ENCODE measurements around the gene PRKCE. TPM values are rescaled to one million over a fixed set of nuclear protein-coding genes. Genes with fewer than 3 reads are reported as not detected.

Gene PRKCE
- total RNA-seq, 5 donors from 2014 or later (not counting 1 experiment from before 2014, with no cell fraction given) = 16.5 to 29.8 (median 23.4) TPM

DNA sequence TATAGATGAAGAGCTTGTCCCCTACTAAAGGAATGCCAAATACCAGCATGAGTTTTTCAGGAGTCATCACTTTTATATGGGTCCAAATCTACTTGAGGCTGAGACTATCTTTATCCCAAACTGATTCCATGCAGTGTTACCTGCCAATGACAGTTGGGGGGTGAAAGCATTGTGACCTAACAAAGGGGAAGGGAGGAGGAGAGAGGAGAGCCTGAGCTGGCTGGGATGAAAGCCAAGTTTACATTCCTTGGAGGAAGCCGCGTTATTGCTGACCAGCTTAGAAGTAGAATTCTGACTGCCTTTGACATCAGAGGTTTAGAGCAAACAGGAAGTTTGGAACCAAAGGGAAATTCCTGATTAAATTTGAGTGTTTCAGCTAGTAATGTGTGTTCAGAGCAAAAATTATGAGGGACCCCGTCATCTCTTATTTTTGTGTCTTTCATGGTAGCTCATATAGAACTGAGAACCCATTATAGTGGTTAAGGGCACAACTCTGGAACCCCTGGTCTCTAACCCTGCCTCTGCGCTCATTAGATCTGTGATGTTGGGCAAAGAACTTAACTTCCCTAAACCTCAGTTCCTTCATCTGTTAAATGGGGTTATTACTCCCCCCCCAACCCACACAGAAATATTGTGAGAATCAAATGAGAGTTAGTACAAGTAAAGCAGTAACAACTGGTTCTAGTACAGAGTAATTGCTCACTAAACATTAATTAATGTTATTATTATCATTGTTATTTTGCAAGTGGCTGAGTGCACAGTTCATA, 446.4 kb downstream of the PRKCE start:
- 71% methylated on average over 2 of the region's 4 CpGs for WGBS (ENCODE audit: insufficient coverage)
- ChIA-PET POLR2A (no interaction called here), CTCF (no interaction called here)
- no peaks in the 10 kb centered on the region for H3K4me1 Mint-ChIP-seq
- Histone ChIP-seq H3K27ac (ENCODE audit: low read length) (no peak overlapping the region), H3K4me1 (ENCODE audit: control insufficient read depth in 1 of 2, extremely low read depth in 1 of 2, insufficient read depth in 2 of 2, low read length in 2 of 2) (no peaks in the 10 kb centered on the region), H3K9me3 (no peaks in the 10 kb centered on the region), H3K27me3 (replicated peaks in 1 of 2; ENCODE audit: control insufficient read depth in 2 of 2, extremely low read depth in 1 of 2, insufficient read depth in 2 of 2, low read length in 1 of 2) (no peaks in the 10 kb centered on the region), H3K4me3 (ENCODE audit: control insufficient read depth in 1 of 2, extremely low read depth in 1 of 2, low read length in 1 of 2) (no peak overlapping the region), H3K36me3 (ENCODE audit: control insufficient read depth in 2 of 2, extremely low read depth in 1 of 2, insufficient read depth in 1 of 2, low read length in 1 of 2) (no peaks in the 10 kb centered on the region)
- H3K4me3 Mint-ChIP-seq = no peak overlapping the region
- DNase-seq (no peak), ATAC-seq (replicated peaks in 1 of 4) (no peak)
- H3K9me3 Mint-ChIP-seq = peaks cover 0 to 11% (median 0%) of the 10 kb centered on the region in 3 donors
- no peak overlapping the region for H3K27ac Mint-ChIP-seq
- H3K27me3 Mint-ChIP-seq = no peaks in the 10 kb centered on the region
- H3K36me3 Mint-ChIP-seq = peaks cover 56% of the 10 kb centered on the region

DNA sequence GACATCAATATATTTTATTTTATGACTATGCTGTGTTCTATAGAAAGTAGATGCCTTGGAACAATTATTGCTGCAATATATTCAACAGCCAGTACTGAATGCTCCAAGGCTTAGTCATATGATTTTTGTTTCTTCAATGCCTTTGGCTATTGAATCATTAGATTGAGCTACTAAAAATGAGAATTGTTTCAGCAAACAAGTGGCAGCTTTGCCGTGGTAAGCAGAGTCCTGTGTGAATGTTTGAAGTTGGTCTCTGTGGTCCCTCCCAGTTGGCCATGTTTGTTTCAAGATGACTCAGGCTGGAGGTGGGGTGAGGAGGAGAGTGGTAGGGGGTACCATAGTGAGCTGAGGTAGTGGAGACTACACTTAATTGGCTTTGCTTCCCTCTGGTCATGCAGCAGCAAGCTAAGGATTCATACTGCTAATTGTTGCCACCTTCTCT, 447.2 kb downstream of the PRKCE start:
- H3K9me3 Mint-ChIP-seq = peaks cover 0 to 11% (median 3%) of the 10 kb centered on the region in 3 donors
- H3K4me1 Mint-ChIP-seq = no peaks in the 10 kb centered on the region
- peaks cover 59% of the 10 kb centered on the region for H3K36me3 Mint-ChIP-seq
- H3K4me3 ChIP-seq (ENCODE audit: control insufficient read depth in 1 of 2, extremely low read depth in 1 of 2, low read length in 1 of 2) = no peak overlapping the region
- CTCF ChIA-PET = no interaction called here
- POLR2A ChIA-PET = no interaction called here
- no peak overlapping the region for H3K4me3 Mint-ChIP-seq
- WGBS (ENCODE audit: insufficient coverage) = 22% methylated on average over 1 of the region's 1 CpG
- DNase-seq = no peak
- no peak overlapping the region for H3K27ac ChIP-seq (ENCODE audit: low read length)
- H3K4me1 ChIP-seq (ENCODE audit: control insufficient read depth in 1 of 2, extremely low read depth in 1 of 2, insufficient read depth in 2 of 2, low read length in 2 of 2) = no peaks in the 10 kb centered on the region
- H3K27ac Mint-ChIP-seq = no peak overlapping the region
- H3K27me3 ChIP-seq (replicated peaks in 1 of 2; ENCODE audit: control insufficient read depth in 2 of 2, extremely low read depth in 1 of 2, insufficient read depth in 2 of 2, low read length in 1 of 2) = no peaks in the 10 kb centered on the region
- ATAC-seq (replicated peaks in 1 of 4) = no peak
- no peaks in the 10 kb centered on the region for H3K9me3 ChIP-seq
- H3K27me3 Mint-ChIP-seq = no peaks in the 10 kb centered on the region
- no peaks in the 10 kb centered on the region for H3K36me3 ChIP-seq (ENCODE audit: control insufficient read depth in 2 of 2, extremely low read depth in 1 of 2, insufficient read depth in 1 of 2, low read length in 1 of 2)

DNA sequence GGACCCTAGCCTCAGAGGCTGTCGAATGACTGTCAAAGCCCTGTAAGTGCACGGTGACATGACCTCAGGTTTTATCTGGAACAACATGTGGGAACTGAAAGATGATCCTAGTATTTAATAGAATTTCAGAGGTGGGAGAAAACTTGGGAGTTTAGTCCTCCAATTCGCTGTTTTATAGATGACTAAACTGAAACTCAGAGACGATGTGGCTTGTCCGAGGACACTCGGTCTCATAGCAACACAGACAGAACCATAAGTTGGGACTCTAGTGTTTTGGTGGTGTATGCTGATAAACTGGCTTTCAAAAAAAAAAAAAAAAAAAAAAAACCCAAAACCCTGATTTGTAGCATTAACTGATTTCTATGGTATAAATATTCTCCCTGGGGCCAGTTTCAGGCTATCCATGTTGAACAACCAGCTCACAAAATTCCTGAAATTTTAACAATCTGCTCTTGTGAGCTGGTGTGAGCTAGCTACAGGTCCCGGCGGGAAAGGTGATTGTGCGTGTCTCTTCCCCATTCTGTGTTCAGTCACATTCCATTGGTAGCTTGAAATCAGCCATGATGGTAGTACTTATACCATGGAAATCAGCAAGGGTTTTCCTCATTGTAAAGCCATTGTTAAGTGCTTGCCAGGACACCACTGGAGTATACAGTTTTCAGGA, 450.2 kb downstream of the PRKCE start:
- DNase-seq = no peak
- H3K36me3 Mint-ChIP-seq = peaks cover 56% of the 10 kb centered on the region
- H3K9me3 Mint-ChIP-seq = peaks cover 6 to 18% (median 11%) of the 10 kb centered on the region in 3 donors
- no peak overlapping the region for H3K4me3 Mint-ChIP-seq
- no peaks in the 10 kb centered on the region for H3K4me1 ChIP-seq (ENCODE audit: control insufficient read depth in 1 of 2, extremely low read depth in 1 of 2, insufficient read depth in 2 of 2, low read length in 2 of 2)
- POLR2A ChIA-PET = no interaction called here
- ATAC-seq (replicated peaks in 1 of 4) = no peak
- no peaks in the 10 kb centered on the region for H3K36me3 ChIP-seq (ENCODE audit: control insufficient read depth in 2 of 2, extremely low read depth in 1 of 2, insufficient read depth in 1 of 2, low read length in 1 of 2)
- no peak overlapping the region for H3K27ac ChIP-seq (ENCODE audit: low read length)
- H3K4me1 Mint-ChIP-seq = no peaks in the 10 kb centered on the region
- CTCF ChIA-PET = no interaction called here
- WGBS (ENCODE audit: insufficient coverage) = 45% methylated on average over 6 of the region's 9 CpGs
- no peaks in the 10 kb centered on the region for H3K9me3 ChIP-seq
- no peak overlapping the region for H3K4me3 ChIP-seq (ENCODE audit: control insufficient read depth in 1 of 2, extremely low read depth in 1 of 2, low read length in 1 of 2)
- no peaks in the 10 kb centered on the region for H3K27me3 Mint-ChIP-seq
- H3K27me3 ChIP-seq (replicated peaks in 1 of 2; ENCODE audit: control insufficient read depth in 2 of 2, extremely low read depth in 1 of 2, insufficient read depth in 2 of 2, low read length in 1 of 2) = no peaks in the 10 kb centered on the region
- H3K27ac Mint-ChIP-seq = no peak overlapping the region

DNA sequence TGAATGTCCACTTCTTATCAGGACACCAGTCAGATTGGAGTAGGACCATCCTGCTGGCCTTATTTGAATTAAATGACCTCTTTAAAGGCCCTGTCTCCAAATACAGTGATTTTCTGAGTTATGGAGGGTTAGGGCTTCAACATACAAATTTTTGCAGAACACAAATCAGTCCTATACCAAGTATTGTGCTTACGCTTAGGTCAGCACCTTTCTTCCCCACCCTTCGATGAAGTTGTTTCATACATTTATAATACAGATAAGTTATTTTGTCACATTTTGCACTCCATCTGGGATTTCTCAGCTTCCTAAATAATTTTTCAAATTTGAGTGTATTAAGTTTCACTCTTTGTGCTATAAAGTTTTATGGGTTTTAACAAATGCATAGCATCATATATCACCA, 455.2 kb downstream of the PRKCE start:
- H3K27me3 ChIP-seq (replicated peaks in 1 of 2; ENCODE audit: control insufficient read depth in 2 of 2, extremely low read depth in 1 of 2, insufficient read depth in 2 of 2, low read length in 1 of 2) = no peaks in the 10 kb centered on the region
- H3K36me3 ChIP-seq (ENCODE audit: control insufficient read depth in 2 of 2, extremely low read depth in 1 of 2, insufficient read depth in 1 of 2, low read length in 1 of 2) = no peaks in the 10 kb centered on the region
- POLR2A ChIA-PET = no interaction called here
- Mint-ChIP-seq H3K4me3 (no peak overlapping the region), H3K36me3 (peaks cover 57% of the 10 kb centered on the region), H3K27ac (no peak overlapping the region), H3K9me3 (peaks cover 6 to 18% (median 12%) of the 10 kb centered on the region in 3 donors), H3K27me3 (no peaks in the 10 kb centered on the region), H3K4me1 (no peaks in the 10 kb centered on the region)
- no peak overlapping the region for H3K4me3 ChIP-seq (ENCODE audit: control insufficient read depth in 1 of 2, extremely low read depth in 1 of 2, low read length in 1 of 2)
- WGBS (ENCODE audit: insufficient coverage) = no CpG with 5 or more reads among the region's 2 CpGs
- no peaks in the 10 kb centered on the region for H3K4me1 ChIP-seq (ENCODE audit: control insufficient read depth in 1 of 2, extremely low read depth in 1 of 2, insufficient read depth in 2 of 2, low read length in 2 of 2)
- no peaks in the 10 kb centered on the region for H3K9me3 ChIP-seq
- DNase-seq (no peak), ATAC-seq (replicated peaks in 1 of 4) (no peak)
- H3K27ac ChIP-seq (ENCODE audit: low read length) = no peak overlapping the region
- CTCF ChIA-PET = no interaction called here

DNA sequence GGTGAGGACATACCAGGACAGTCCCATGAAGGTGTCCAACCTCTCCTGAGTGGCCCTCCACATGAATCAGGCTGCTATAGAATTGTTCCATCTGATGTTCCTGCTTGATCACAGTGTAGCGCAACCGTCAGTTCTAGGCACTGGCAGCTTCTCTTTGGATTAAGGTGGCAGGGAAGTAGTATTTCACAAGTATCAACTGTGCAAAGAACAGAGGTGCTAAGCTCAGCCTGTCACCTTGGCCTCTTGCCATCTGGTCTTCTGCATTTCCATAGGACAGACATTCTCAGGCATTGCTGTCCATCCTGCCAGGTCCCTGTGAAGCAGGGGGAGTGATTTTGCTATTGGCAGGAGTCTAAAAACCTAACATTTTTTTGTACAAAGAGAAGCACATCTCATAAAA, 463.5 kb downstream of the PRKCE start:
- no peaks in the 10 kb centered on the region for H3K9me3 ChIP-seq
- ChIA-PET POLR2A (no interaction called here), CTCF (no interaction called here)
- Mint-ChIP-seq H3K4me1 (no peaks in the 10 kb centered on the region), H3K27ac (no peak overlapping the region), H3K9me3 (peaks cover 0 to 3% (median 0%) of the 10 kb centered on the region in 3 donors), H3K4me3 (no peak overlapping the region), H3K27me3 (no peaks in the 10 kb centered on the region), H3K36me3 (peaks cover 28% of the 10 kb centered on the region)
- no peak overlapping the region for H3K4me3 ChIP-seq (ENCODE audit: control insufficient read depth in 1 of 2, extremely low read depth in 1 of 2, low read length in 1 of 2)
- no peak overlapping the region for H3K27ac ChIP-seq (ENCODE audit: low read length)
- no peaks in the 10 kb centered on the region for H3K36me3 ChIP-seq (ENCODE audit: control insufficient read depth in 2 of 2, extremely low read depth in 1 of 2, insufficient read depth in 1 of 2, low read length in 1 of 2)
- 100% methylated on average over 2 of the region's 2 CpGs for WGBS (ENCODE audit: insufficient coverage)
- H3K27me3 ChIP-seq (replicated peaks in 1 of 2; ENCODE audit: control insufficient read depth in 2 of 2, extremely low read depth in 1 of 2, insufficient read depth in 2 of 2, low read length in 1 of 2) = no peaks in the 10 kb centered on the region
- H3K4me1 ChIP-seq (ENCODE audit: control insufficient read depth in 1 of 2, extremely low read depth in 1 of 2, insufficient read depth in 2 of 2, low read length in 2 of 2) = no peaks in the 10 kb centered on the region
- no peak for DNase-seq
- no peak for ATAC-seq (replicated peaks in 1 of 4)

DNA sequence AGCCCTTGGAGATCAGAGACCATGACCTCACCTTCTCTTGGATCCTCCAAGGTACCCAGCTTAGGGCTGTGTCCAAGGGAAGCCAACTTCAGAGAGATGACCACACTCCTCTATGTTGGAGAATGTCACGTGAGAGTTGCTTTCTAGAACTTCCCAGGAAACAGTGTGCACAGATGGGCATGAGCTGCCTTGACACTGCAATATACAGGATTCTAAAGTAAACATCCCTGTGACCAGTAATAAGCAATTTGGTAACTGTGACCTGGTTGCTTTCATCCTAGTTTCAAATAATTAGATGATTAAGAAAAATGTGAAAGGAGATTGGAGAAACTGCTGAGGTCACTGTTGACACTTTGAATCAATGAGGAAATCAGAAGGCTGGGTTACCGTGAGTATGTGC, 464.7 kb downstream of the PRKCE start:
- ChIA-PET CTCF (no interaction called here), POLR2A (no interaction called here)
- H3K27me3 Mint-ChIP-seq = no peaks in the 10 kb centered on the region
- no peak overlapping the region for H3K27ac Mint-ChIP-seq
- no CpG with 5 or more reads among the region's 2 CpGs for WGBS (ENCODE audit: insufficient coverage)
- peaks cover 26% of the 10 kb centered on the region for H3K36me3 Mint-ChIP-seq
- no peaks in the 10 kb centered on the region for H3K9me3 ChIP-seq
- no peak for ATAC-seq (replicated peaks in 1 of 4)
- no peaks in the 10 kb centered on the region for H3K27me3 ChIP-seq (replicated peaks in 1 of 2; ENCODE audit: control insufficient read depth in 2 of 2, extremely low read depth in 1 of 2, insufficient read depth in 2 of 2, low read length in 1 of 2)
- DNase-seq = no peak
- no peaks in the 10 kb centered on the region for H3K36me3 ChIP-seq (ENCODE audit: control insufficient read depth in 2 of 2, extremely low read depth in 1 of 2, insufficient read depth in 1 of 2, low read length in 1 of 2)
- no peak overlapping the region for H3K4me3 Mint-ChIP-seq
- H3K9me3 Mint-ChIP-seq = peaks cover 0 to 3% (median 0%) of the 10 kb centered on the region in 3 donors
- no peak overlapping the region for H3K4me3 ChIP-seq (ENCODE audit: control insufficient read depth in 1 of 2, extremely low read depth in 1 of 2, low read length in 1 of 2)
- no peak overlapping the region for H3K27ac ChIP-seq (ENCODE audit: low read length)
- peaks cover 0 to 4% (median 0%) of the 10 kb centered on the region in 3 donors for H3K4me1 Mint-ChIP-seq
- peaks cover 0 to 4% of the 10 kb centered on the region in 2 experiments for H3K4me1 ChIP-seq (ENCODE audit: control insufficient read depth in 1 of 2, extremely low read depth in 1 of 2, insufficient read depth in 2 of 2, low read length in 2 of 2)
